WTC11 (cell line): ENCODE measurements around the gene ISG15. TPM values are rescaled to one million over a fixed set of nuclear protein-coding genes. Genes with fewer than 3 reads are reported as not detected.

Source experiments
- ATAC-seq: fragments of 200-7000 bp; cut with Tn5 transposase; 2 replicates; pipeline ENCODE4 v1.10.0; 2021; ENCODE audit warnings: mild to moderate bottlenecking, moderate library complexity
- CTCF ChIA-PET: fragments of 300-600 bp; sonication (Branson Sonifier 250); formaldehyde crosslinking; loops from one replicate; lab custom pipeline; 2021; ENCODE audit warnings: antibody characterized with exemption; lab: Charles Lee
- POLR2A ChIA-PET: fragments of 350-600 bp; sonication (Branson Sonifier 250); formaldehyde crosslinking; loops from one replicate; lab custom pipeline; 2021; ENCODE audit warnings: antibody characterized with exemption; lab: Charles Lee
- DNase-seq: peaks from one replicate; pipeline ENCODE4 v3.0.0; 2021; ENCODE audit warnings: low spot score
- H3K27ac Mint-ChIP-seq: 2 replicates; pipeline ENCODE4 v1.8.0; 2021; ENCODE audit warnings: mixed read lengths
- H3K27me3 Mint-ChIP-seq: 2 replicates; pipeline ENCODE4 v1.8.0; 2021; ENCODE audit warnings: low read depth, mild to moderate bottlenecking, moderate library complexity, mixed read lengths
- H3K36me3 Mint-ChIP-seq: 2 replicates; pipeline ENCODE4 v1.8.0; 2021; ENCODE audit warnings: mixed read lengths
- H3K4me1 Mint-ChIP-seq: 2 replicates; pipeline ENCODE4 v1.8.0; 2022; ENCODE audit warnings: mixed read lengths
- H3K4me3 Mint-ChIP-seq: 2 replicates; pipeline ENCODE4 v1.8.0; 2021; ENCODE audit warnings: mild to moderate bottlenecking, moderate library complexity, mixed read lengths
- H3K9me3 Mint-ChIP-seq: 2 replicates; pipeline ENCODE4 v1.8.0; 2021; ENCODE audit warnings: mixed read lengths
- CREM ChIP-seq: sonication (generic); formaldehyde crosslinking; IDR thresholded peaks from 2 replicates; pipeline ENCODE4 v1.8.1; 2022; ENCODE audit warnings: mild to moderate bottlenecking, missing genetic modification reagents, moderate library complexity
- FOXK1 ChIP-seq: sonication (generic); formaldehyde crosslinking; IDR thresholded peaks from 2 replicates; pipeline ENCODE4 v1.8.0; 2022; ENCODE audit warnings: mild to moderate bottlenecking, moderate library complexity, missing genetic modification reagents
- FOXP1 ChIP-seq: sonication (generic); formaldehyde crosslinking; IDR thresholded peaks from 2 replicates; pipeline ENCODE4 v1.8.0; 2022; ENCODE audit warnings: missing genetic modification reagents, mild to moderate bottlenecking, moderate library complexity, borderline replicate concordance
- GTF2I ChIP-seq: fragments of 250-450 bp; sonication (Bioruptor Pico); conservative IDR thresholded peaks from 2 replicates; pipeline ENCODE4 v1.4.0; 2021; ENCODE audit warnings: mild to moderate bottlenecking
- NFATC4 ChIP-seq: fragments of 250-450 bp; sonication (Bioruptor Pico); IDR thresholded peaks from 2 replicates; pipeline ENCODE4 v1.9.0; 2021; ENCODE audit warnings: mild to moderate bottlenecking
- NR2C2 ChIP-seq: sonication (generic); formaldehyde crosslinking; IDR thresholded peaks from 2 replicates; pipeline ENCODE4 v1.8.0; 2022; ENCODE audit warnings: mild to moderate bottlenecking, missing genetic modification reagents
- PRRX2 ChIP-seq: fragments of 250-450 bp; sonication (Bioruptor Pico); IDR thresholded peaks from 2 replicates; pipeline ENCODE4 v1.8.0; 2021; ENCODE audit warnings: mild to moderate bottlenecking
- RELA ChIP-seq: sonication (generic); formaldehyde crosslinking; IDR thresholded peaks from 2 replicates; pipeline ENCODE4 v1.8.1; 2022; ENCODE audit warnings: missing genetic modification reagents, mild to moderate bottlenecking, borderline replicate concordance
- RORB ChIP-seq: fragments of 250-450 bp; sonication (Bioruptor Pico); IDR thresholded peaks from 2 replicates; pipeline ENCODE4 v1.9.0; 2021; ENCODE audit warnings: mild to moderate bottlenecking
- TEAD4 ChIP-seq: sonication (generic); formaldehyde crosslinking; IDR thresholded peaks from 2 replicates; pipeline ENCODE4 v1.8.0; 2022; ENCODE audit warnings: mild to moderate bottlenecking, missing genetic modification reagents
- ZNF219 ChIP-seq: sonication (generic); formaldehyde crosslinking; IDR thresholded peaks from 2 replicates; pipeline ENCODE4 v1.8.0; 2023; ENCODE audit warnings: missing genetic modification reagents, mild to moderate bottlenecking, borderline replicate concordance
- total RNA-seq: library from RNA; stranded (reverse); gene quantifications from 3 replicates; pipeline ENCODE4 v1.2.3, GENCODE V29; 2021
- TF ChIP-seq, protein P1 (sequence below): sonication (generic); formaldehyde crosslinking; IDR thresholded peaks from 2 replicates; pipeline ENCODE4 v1.8.0; 2022; ENCODE audit warnings: mild to moderate bottlenecking, missing genetic modification reagents
- TF ChIP-seq, protein P2 (sequence below): fragments of 250-450 bp; sonication (Bioruptor Pico); IDR thresholded peaks from 2 replicates; pipeline ENCODE4 v1.8.0; 2021; ENCODE audit warnings: mild to moderate bottlenecking
- TF ChIP-seq, protein P3 (sequence below): sonication (generic); formaldehyde crosslinking; IDR thresholded peaks from 2 replicates; pipeline ENCODE4 v1.8.1; 2023; ENCODE audit warnings: mild to moderate bottlenecking, missing genetic modification reagents
- TF ChIP-seq, protein P4 (sequence below): fragments of 200-600 bp; IDR thresholded peaks from 2 replicates; pipeline ENCODE4 v1.8.0; 2022; ENCODE audit warnings: antibody characterized with exemption
- TF ChIP-seq, protein P5 (sequence below): fragments of 250-450 bp; sonication (Bioruptor Pico); IDR thresholded peaks from 2 replicates; pipeline ENCODE4 v1.9.0; 2021; ENCODE audit warnings: moderate library complexity, mild to moderate bottlenecking, inconsistent platforms, borderline replicate concordance
- TF ChIP-seq, protein P6 (sequence below): sonication (generic); formaldehyde crosslinking; IDR thresholded peaks from 2 replicates; pipeline ENCODE4 v1.8.0; 2022; ENCODE audit warnings: missing genetic modification reagents
- TF ChIP-seq, protein P7 (sequence below): sonication (generic); formaldehyde crosslinking; IDR thresholded peaks from 2 replicates; pipeline ENCODE4 v1.8.1; 2022; ENCODE audit warnings: missing genetic modification reagents, borderline replicate concordance
- TF ChIP-seq, protein P8 (sequence below): sonication (generic); formaldehyde crosslinking; IDR thresholded peaks from 2 replicates; pipeline ENCODE4 v1.8.0; 2022; ENCODE audit warnings: mild to moderate bottlenecking, missing genetic modification reagents
- TF ChIP-seq, protein P9 (sequence below): sonication (generic); formaldehyde crosslinking; IDR thresholded peaks from 2 replicates; pipeline ENCODE4 v1.8.0; 2023; ENCODE audit warnings: missing genetic modification reagents
- TF ChIP-seq, protein P10 (sequence below): sonication (generic); formaldehyde crosslinking; IDR thresholded peaks from 2 replicates; pipeline ENCODE4 v1.8.1; 2022; ENCODE audit warnings: mild to moderate bottlenecking, moderate library complexity, missing genetic modification reagents

ISG15 gene
- total RNA-seq, 1 experiment from 2014 or later: 29.5 TPM

DNA sequence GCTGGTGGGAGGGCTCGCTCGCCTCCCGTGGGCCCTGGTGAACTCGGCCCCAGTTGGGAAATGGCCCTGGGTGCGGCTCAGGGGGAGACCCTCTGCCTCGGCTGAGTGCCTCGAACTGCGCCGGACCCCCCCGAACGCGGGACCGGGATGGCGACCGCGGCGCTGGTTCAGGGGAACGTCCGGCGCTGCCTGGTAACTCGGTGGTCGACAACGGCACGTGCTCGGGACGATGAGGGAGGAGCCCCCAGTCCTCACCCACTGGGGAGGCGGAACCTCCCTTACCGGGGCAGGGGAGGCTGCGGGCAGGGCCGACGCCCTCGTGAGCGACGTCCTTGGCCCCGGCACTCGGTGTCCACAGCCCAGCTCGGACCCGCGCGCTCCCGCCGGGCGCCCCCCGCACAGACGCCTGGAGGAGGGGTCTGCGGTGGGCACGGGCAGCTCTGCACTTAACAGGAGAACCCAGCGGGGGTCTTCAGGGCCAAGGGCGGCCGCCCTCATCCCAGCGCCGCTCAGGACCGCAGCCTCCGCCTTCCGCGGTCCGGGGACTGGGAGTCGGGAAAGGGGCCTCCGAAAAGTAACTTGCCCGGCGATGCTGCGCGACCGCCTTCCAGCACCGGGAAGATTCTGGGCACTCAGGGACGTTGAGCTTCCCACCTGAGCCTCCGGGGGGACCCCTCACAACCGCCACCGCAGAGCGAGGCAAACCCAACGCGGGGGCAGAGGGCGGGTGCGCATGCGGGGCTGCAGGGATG is 15.1 kb upstream of the ISG15 start (continued):
- no peak for TF ChIP-seq NFATC4 (CRISPR knock-in tag)
- TF ChIP-seq, protein P1, sequence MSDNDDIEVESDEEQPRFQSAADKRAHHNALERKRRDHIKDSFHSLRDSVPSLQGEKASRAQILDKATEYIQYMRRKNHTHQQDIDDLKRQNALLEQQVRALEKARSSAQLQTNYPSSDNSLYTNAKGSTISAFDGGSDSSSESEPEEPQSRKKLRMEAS (CRISPR knock-in tag): no peak
- TF ChIP-seq, protein P2, sequence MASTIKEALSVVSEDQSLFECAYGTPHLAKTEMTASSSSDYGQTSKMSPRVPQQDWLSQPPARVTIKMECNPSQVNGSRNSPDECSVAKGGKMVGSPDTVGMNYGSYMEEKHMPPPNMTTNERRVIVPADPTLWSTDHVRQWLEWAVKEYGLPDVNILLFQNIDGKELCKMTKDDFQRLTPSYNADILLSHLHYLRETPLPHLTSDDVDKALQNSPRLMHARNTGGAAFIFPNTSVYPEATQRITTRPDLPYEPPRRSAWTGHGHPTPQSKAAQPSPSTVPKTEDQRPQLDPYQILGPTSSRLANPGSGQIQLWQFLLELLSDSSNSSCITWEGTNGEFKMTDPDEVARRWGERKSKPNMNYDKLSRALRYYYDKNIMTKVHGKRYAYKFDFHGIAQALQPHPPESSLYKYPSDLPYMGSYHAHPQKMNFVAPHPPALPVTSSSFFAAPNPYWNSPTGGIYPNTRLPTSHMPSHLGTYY (CRISPR knock-in tag): no peak
- peak; percentile 69; the same call in 1 of the 2 replicates for TF ChIP-seq FOXP1 (CRISPR knock-in tag)
- TF ChIP-seq CREM: no peak
- TF ChIP-seq, protein P3, sequence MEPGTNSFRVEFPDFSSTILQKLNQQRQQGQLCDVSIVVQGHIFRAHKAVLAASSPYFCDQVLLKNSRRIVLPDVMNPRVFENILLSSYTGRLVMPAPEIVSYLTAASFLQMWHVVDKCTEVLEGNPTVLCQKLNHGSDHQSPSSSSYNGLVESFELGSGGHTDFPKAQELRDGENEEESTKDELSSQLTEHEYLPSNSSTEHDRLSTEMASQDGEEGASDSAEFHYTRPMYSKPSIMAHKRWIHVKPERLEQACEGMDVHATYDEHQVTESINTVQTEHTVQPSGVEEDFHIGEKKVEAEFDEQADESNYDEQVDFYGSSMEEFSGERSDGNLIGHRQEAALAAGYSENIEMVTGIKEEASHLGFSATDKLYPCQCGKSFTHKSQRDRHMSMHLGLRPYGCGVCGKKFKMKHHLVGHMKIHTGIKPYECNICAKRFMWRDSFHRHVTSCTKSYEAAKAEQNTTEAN (CRISPR knock-in tag): no peak
- no peak for TF ChIP-seq PRRX2 (CRISPR knock-in tag)
- TF ChIP-seq NR2C2 (CRISPR knock-in tag): no peak

DNA sequence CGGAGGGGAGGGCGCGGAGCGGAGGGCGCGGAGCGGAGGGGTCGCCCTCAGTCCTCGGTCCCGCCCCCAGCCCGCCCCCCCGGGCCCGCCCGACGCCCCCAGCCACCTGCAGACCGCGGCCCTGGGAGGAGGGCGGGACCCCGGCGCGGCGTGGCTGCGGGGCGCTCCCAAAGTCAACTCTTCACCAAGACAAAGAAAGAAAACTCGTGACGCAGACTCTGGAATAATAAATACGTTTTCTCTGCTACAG is 14.6 kb upstream of the ISG15 start:
- no peak for ATAC-seq
- no peaks in the 10 kb centered on the region for H3K36me3 Mint-ChIP-seq
- H3K27ac Mint-ChIP-seq: no peak overlapping the region
- H3K4me3 Mint-ChIP-seq: peak overlapping the region; percentile 53
- peaks cover 77% of the 10 kb centered on the region for H3K27me3 Mint-ChIP-seq
- peaks cover 5% of the 10 kb centered on the region for H3K4me1 Mint-ChIP-seq
- ChIA-PET CTCF (interaction anchor here (0.6 to 3.7 kb wide), 7 partner anchors 15 to 117 kb away, joined by 3 to 23 read pairs (median 5); partner anchors contain the start of genes C1orf159, ISG15 and PERM1), POLR2A (interaction anchor here (1.6 kb wide), 1 partner anchor 42 kb away, joined by 3 read pairs; no protein-coding TSS in a partner anchor)
- H3K9me3 Mint-ChIP-seq: no peaks in the 10 kb centered on the region
- no peak for DNase-seq
- TF ChIP-seq TEAD4 (CRISPR knock-in tag): no peak
- no peak for TF ChIP-seq ZNF219 (CRISPR knock-in tag)
- TF ChIP-seq, protein P4, sequence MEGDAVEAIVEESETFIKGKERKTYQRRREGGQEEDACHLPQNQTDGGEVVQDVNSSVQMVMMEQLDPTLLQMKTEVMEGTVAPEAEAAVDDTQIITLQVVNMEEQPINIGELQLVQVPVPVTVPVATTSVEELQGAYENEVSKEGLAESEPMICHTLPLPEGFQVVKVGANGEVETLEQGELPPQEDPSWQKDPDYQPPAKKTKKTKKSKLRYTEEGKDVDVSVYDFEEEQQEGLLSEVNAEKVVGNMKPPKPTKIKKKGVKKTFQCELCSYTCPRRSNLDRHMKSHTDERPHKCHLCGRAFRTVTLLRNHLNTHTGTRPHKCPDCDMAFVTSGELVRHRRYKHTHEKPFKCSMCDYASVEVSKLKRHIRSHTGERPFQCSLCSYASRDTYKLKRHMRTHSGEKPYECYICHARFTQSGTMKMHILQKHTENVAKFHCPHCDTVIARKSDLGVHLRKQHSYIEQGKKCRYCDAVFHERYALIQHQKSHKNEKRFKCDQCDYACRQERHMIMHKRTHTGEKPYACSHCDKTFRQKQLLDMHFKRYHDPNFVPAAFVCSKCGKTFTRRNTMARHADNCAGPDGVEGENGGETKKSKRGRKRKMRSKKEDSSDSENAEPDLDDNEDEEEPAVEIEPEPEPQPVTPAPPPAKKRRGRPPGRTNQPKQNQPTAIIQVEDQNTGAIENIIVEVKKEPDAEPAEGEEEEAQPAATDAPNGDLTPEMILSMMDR: no peak
- no peak for TF ChIP-seq RORB
- no peak for TF ChIP-seq NFATC4 (CRISPR knock-in tag)
- TF ChIP-seq, protein P5, sequence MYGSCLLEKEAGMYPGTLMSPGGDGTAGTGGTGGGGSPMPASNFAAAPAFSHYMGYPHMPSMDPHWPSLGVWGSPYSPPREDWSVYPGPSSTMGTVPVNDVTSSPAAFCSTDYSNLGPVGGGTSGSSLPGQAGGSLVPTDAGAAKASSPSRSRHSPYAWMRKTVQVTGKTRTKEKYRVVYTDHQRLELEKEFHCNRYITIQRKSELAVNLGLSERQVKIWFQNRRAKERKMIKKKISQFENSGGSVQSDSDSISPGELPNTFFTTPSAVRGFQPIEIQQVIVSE (CRISPR knock-in tag): no peak
- no peak for TF ChIP-seq RELA (CRISPR knock-in tag)
- no peak for TF ChIP-seq GTF2I (CRISPR knock-in tag)
- TF ChIP-seq, protein P6, sequence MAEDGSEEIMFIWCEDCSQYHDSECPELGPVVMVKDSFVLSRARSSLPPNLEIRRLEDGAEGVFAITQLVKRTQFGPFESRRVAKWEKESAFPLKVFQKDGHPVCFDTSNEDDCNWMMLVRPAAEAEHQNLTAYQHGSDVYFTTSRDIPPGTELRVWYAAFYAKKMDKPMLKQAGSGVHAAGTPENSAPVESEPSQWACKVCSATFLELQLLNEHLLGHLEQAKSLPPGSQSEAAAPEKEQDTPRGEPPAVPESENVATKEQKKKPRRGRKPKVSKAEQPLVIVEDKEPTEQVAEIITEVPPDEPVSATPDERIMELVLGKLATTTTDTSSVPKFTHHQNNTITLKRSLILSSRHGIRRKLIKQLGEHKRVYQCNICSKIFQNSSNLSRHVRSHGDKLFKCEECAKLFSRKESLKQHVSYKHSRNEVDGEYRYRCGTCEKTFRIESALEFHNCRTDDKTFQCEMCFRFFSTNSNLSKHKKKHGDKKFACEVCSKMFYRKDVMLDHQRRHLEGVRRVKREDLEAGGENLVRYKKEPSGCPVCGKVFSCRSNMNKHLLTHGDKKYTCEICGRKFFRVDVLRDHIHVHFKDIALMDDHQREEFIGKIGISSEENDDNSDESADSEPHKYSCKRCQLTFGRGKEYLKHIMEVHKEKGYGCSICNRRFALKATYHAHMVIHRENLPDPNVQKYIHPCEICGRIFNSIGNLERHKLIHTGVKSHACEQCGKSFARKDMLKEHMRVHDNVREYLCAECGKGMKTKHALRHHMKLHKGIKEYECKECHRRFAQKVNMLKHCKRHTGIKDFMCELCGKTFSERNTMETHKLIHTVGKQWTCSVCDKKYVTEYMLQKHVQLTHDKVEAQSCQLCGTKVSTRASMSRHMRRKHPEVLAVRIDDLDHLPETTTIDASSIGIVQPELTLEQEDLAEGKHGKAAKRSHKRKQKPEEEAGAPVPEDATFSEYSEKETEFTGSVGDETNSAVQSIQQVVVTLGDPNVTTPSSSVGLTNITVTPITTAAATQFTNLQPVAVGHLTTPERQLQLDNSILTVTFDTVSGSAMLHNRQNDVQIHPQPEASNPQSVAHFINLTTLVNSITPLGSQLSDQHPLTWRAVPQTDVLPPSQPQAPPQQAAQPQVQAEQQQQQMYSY: no peak
- TF ChIP-seq, protein P7, sequence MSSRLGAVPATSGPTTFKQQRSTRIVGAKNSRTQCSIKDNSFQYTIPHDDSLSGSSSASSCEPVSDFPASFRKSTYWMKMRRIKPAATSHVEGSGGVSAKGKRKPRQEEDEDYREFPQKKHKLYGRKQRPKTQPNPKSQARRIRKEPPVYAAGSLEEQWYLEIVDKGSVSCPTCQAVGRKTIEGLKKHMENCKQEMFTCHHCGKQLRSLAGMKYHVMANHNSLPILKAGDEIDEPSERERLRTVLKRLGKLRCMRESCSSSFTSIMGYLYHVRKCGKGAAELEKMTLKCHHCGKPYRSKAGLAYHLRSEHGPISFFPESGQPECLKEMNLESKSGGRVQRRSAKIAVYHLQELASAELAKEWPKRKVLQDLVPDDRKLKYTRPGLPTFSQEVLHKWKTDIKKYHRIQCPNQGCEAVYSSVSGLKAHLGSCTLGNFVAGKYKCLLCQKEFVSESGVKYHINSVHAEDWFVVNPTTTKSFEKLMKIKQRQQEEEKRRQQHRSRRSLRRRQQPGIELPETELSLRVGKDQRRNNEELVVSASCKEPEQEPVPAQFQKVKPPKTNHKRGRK (CRISPR knock-in tag): no peak
- TF ChIP-seq, protein P8, sequence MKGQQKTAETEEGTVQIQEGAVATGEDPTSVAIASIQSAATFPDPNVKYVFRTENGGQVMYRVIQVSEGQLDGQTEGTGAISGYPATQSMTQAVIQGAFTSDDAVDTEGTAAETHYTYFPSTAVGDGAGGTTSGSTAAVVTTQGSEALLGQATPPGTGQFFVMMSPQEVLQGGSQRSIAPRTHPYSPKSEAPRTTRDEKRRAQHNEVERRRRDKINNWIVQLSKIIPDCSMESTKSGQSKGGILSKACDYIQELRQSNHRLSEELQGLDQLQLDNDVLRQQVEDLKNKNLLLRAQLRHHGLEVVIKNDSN: no peak
- TF ChIP-seq, protein P9, sequence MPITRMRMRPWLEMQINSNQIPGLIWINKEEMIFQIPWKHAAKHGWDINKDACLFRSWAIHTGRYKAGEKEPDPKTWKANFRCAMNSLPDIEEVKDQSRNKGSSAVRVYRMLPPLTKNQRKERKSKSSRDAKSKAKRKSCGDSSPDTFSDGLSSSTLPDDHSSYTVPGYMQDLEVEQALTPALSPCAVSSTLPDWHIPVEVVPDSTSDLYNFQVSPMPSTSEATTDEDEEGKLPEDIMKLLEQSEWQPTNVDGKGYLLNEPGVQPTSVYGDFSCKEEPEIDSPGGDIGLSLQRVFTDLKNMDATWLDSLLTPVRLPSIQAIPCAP: no peak
- TF ChIP-seq FOXK1 (CRISPR knock-in tag): no peak
- TF ChIP-seq, protein P10, sequence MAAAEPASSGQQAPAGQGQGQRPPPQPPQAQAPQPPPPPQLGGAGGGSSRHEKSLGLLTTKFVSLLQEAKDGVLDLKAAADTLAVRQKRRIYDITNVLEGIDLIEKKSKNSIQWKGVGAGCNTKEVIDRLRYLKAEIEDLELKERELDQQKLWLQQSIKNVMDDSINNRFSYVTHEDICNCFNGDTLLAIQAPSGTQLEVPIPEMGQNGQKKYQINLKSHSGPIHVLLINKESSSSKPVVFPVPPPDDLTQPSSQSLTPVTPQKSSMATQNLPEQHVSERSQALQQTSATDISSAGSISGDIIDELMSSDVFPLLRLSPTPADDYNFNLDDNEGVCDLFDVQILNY (CRISPR knock-in tag): no peak
